HG03108 (cell line): ENCODE data around the gene UBE2H.
"Not testable (repeated sequence)": the region's sequence is repeated elsewhere in the genome, so short reads cannot be mapped to it uniquely, and the experiment has no call there.

ENCODE experiments used
- ATAC-seq: cut with Tn5 transposase; IDR thresholded peaks from one replicate; pipeline ENCODE4 v1.9.1; 2021; ENCODE audit warnings: moderate library complexity; ENCODE audit not compliant: unreplicated experiment

Gene UBE2H

DNA sequence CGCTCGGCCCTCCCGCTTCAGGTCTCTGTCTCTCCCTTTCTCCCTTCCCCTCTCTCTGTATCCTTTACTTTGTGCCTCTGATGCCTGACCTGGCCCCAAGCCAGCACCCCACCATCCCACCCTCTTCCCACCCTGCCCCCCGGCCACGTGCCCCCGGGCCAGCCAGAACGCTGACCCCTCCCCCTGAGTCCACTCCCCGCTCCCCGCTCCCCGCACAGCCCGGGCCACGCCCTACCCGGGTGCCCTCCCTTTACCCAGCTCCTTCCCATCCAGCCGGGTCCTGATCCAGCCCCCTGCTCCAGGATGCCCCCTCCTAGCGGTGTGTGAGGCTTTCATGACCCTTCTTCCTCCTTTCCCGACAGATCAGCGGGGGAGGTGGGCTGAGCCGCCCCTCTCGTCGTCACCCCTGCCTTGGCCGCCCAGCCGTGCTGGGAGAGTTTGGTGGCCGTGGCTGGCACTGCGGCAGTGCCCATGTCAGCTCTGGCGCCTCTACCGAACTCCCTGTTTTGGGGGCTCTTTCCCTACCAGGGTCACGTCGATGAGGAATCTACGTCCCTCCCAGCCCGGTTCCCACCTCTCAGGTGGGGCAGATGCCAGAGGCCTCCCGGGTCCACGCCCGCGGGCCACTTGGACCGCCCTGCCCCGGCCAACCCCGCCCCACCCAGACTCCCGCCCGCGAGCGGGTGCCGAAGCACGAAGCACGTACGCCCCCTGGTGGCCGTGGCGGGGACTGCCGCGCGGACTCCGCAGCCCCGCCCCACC is 127.4 kb downstream of the UBE2H start:
- peak; percentile 47 for ATAC-seq

DNA sequence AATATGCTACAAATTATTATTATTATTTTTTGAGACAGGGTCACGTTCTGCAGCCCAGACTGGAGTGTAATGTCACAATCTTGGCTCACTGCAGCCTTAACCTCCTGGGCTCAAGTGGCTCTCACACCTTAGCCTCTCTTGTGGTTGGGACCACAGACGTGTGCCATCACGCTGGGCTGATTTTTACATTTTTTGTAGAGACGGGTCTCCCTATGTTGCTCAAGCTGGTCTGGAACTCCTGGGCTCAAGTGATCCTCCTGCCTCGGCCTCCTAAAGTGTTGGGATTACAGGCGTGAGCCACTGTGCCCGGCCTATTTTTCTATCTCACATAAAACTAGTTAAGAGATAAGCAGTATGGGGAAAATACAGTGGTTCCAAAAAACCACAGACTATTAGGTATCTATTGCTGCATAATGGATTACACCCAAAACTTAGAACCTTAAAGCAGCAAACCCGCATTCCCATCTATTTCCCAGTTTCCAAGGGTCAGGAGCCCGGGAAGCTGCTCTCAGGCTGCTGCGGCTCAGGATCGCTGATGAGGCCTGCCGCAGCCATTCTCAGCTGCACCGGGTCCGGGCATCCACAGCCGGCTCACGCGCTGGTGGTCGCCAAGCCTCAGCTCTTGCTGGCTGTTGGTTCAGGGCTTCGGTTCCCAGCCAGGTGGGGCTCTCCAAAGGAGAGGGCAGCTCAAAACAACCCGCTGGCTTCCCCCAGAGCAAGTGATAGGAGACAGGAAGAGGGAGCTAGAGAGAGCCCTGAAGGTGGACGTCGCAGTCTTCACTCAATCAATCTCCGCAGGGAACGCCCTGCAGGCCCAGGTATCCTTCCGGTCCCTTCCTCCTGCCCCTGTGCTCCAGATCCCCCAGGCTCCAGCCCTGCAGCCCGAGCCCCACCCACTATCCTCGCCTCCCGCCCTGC is 128.2 kb downstream of the UBE2H start:
- ATAC-seq: peak; percentile 32

DNA sequence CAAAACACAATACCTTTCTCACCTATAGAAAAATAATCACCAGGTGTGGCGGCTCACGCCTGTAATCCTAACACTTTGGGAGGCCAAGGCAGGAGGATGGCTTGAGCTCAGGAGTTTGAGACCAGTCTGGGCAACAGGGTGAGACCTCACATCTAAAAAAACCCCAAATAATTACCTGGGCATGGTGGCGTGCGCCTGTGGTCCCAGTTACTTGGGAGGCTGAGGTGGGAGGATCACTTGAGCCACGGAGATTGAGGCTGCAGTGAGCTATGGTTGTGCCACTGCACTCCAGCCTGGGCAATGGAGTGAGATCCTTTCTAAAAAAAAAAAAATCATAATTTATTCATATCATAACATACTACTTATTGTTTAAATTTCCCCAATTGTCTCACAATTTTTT is 129.6 kb downstream of the UBE2H start:
- ATAC-seq: not testable (repeated sequence)

DNA sequence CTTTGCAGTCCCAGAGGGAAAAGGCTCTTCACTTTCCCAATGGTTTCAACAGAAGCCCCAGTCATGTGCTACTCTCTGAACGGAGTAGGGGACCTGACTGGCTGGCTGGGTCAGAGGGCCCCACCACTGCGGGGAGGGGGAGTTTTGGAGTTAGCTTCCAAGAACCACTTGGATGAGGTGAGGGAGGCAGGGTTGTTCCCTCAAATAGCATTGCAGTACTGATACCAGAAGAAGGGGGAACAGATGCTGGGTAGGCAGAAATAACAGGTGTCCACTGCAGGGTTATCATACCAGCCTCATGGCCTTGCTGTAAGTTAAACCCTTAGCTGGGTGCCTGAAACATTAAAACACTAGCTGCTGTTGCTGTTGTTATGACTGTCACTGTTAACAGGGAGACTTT is 131.3 kb downstream of the UBE2H start:
- no peak for ATAC-seq

DNA sequence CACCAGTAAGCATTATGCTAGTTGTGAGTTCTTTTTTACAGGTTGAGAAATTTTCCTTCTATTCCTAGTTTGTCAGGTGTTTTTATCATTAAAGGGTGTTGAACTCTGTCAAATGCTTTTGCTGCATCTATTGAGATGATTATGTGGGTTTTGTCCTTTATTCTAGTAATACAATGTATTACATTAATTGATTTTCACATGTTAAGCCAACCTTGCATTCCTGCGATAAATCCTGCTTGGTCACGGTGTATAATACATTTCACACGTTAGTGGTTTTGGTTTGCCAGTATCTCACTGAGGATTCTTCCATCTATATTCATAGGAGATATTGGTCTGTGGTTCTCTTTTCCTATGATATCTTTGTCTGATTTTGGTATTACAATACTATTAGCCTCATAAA is 136.0 kb downstream of the UBE2H start:
- ATAC-seq: no peak

DNA sequence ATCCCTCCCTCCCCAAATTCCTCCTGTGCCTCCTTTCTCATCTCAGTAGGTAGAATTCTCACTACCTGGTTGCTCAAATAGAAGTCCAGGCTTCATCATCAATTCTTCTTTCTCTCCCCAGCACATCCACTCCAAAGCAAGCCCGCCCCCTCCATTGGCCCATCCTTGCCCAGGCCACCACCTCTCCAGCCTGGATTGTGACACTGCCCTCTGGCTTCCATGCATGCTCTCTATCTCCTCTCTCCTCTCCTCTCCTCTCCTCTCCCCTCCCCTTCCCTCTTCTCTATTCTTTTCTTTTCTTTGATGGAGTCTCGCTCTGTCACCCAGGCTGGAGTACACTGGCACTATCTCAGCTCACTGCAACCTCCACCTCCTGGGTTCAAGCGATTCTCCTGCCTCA is 144.9 kb downstream of the UBE2H start:
- ATAC-seq: no peak

DNA sequence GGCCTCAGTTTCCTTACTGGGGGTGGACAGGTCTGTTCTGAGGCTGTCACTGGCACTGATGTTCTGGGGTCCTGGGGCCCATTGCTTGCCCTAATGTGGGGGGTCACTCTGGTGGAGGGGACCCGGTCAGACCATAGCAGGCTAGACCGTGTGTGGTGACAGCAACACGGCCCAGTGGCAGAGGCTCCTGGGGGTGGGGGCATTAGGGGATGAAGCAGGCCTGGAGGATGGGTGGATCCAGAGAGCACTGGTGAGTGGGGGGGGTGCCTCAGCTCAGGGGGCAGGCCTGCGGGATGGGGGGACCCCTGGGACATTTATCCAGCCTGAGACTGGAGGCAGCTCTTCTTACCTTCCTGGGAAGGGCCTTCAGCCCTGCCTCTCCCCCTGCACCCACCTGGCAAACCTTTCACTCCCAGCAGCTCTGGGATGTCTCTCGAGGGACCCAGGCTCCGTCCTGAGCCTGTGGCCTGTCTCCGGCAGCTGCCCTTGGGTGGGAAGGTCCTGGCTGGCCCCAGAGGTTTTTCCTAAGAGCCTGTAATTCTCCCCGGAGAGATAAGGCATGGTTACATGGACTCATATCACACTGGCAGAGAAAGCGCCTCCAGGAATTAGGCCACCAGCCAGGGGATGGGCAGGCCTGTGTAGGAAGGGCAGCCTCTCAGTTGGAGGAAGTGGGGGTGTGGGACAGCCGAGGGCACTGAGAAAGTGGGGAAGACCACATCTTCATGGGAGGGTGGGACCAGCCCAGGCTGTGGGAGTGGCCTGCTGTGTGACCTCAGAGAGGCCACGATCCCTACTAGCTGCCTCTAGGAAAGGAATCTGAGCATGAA is 147.7 kb downstream of the UBE2H start:
- ATAC-seq: no peak

DNA sequence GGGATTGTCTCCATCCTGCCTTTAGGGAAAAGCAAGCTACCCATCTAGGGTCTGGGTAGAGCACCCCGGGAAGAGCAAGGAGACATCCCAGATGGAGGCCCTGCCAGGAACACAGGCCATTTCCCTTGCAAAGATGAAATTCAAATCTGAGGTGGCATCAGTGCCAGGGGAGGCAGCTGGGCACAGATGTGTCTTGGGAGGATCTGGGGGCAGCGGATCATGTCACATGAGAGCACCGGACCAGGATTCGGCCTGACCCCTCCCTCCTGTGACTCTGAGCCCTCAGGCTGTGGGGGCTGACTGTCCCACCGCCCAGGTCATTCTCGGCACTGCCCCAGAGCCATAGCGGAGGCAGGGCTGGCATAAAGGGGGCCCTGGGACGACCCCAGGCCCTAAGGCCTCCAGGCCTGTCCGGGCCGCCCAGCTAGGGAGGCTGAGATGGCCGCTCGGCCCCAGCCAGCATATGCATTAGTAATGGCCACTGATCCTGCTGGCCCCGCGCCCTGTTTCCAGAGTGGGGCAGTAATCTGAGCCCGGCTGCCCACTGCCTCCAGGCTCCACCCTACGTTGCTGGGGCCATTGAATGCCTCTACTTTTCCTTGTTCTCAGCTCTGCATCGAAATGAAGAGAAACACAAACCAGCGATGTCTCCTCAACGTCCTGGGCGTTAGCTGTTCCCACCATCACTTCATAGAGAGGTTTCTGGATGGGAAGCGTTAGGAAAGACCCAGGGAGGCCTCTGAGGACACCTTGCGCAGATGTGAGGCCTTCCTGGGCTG is 148.5 kb downstream of the UBE2H start:
- no peak for ATAC-seq

DNA sequence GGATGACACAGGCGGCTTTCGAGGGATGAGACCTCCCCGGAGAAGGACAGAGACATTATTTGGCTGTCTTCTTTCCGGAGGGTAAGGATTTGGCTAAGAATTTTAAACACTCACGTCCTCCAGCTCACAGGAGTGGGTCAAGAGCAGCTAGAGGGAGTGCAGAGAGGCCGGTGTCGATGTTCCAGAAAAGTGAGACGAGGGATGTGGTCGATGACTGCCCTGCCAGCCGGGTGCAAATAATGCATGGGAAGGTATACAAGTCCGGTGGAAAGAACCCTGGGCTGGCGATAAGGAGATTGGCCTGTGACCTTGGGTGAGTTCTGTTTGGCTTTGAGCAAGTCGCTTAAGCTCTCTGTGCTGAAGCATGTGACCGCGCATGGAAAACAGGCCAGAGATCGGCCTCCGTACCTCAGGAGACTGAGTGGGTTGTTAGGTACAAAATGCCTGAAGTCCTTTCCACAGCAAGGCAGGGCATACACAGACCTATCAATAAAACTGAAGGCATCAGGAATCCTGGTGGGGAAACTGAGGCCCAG is 149.1 kb downstream of the UBE2H start:
- no peak for ATAC-seq

DNA sequence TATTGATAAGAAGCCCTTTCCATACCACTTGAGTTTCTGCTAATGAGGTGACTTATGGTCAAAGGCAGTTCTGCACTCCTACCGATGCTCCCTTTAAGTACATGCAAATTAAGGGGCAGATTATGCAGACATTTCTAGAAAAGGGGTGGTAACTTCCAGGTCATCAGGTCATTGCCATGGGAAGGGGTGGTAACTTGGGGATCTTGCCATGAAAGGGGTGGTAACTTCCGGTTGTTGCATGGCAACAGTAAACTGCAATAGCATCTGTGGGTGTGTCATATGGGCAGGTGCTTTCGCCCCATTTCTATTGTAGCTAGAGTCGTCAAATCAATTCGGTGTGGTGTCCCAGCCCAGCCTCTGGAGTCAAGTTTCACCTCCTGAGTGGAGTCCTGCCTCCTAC is 150.9 kb downstream of the UBE2H start:
- ATAC-seq: no peak

DNA sequence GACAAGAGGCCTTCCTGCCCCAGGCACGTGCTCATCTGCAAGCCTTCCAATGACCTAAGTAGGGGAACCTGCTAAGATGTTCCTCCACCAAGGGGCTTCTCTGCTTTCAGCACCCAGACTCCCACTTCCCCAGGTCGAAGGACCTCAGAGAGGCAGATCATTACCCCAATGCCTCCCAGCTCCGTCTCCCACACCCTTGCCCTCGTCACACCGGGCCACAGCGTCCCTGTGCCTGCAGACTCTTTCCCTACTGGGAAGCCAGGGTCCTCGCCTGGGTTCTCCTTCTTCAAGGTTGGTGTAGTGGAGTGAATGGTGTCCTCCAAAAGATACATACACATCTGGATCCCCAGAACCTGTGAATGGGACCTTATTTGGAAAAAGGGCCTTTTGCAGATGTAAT is 151.9 kb downstream of the UBE2H start:
- ATAC-seq: no peak

DNA sequence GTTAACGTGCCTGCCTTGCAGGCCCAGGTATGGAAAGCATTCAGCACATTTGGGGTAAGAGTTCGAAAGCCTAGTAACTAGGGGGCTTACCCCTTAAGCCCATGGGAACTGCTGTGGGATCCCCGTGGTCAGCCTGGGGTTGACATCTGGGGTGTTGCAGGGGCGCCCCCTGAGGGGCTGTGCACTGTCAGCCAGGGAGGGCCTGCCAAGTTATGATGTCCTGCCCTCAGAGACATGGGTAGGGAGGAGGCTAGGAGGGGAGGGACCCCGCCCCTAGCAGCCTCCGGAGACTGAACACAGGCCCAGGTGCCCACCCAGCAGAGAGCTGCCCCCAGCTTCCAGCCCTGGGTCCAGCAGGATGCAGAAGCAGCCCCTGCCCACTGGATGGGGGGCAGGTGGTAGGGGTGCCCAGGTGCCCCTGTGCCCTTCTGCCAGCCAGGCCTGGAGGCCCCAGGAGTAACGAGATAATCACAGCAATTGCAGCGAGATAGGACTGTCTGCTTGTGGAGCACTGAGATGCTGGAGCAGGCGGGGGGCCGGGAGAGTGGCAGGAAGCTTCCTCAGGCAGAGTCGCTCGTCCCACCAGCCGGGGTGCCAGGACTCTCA is 153.3 kb downstream of the UBE2H start:
- ATAC-seq: no peak

DNA sequence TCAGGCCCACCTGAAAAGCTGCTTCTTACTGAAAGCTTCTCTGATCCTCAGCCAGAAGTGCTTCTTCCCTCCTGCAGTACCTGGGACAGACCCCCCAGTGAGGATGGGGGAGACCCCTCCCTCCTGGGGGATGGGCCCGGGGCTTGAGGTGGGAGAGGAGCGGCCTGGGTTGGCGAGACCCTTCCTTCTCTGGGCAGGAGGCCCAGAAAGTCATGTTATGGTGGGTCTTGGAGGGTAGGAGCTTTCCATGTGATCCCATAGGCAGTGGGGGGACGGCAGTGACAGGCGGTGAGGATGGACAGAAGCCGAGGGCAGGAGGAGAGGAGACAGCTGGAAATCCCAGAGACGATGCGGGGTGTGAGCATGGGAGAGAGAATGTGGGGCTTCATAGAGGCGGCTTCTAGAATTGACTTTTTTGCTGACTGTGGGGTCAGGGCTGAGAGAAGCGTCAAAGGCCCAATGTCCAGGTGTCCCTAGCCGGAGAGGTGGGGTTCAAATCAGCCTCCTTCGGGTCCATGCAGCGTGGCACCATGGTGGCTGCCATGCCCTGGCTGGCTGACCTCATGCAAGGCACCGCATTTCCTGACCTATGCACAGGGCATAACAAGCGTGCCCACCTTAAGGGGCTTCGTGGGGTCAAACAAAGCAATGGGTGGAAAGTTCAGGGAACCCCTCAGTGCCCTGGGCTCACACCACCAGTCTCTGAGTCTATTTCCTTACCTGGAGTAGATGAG is 154.0 kb downstream of the UBE2H start:
- ATAC-seq: no peak

DNA sequence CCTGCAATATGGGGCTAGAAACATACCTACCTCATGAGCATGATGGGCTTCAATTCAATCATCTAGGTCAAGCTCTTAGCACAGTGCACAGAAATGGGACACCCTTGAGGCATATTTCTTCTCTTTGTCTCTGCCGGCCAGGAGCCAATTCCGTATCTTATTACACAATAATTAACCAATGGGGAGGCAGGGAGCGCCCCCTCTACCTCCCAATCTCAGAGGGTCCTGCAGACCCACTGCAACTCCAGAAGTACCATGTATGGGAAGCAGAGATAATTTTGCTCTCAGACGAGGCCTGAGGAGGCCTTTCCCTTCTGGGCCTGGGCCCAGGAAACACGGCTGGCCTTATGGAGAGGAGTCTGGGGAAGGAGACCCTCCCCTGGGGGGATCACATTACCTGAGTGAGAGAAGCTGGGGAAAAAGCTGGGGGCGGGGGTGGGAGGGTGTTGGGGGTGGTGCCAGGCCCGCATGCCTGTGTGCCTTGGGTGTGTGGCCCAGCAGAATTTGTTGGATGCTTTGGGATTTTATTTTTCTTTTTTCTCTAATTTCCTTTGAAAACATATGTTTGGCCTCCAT is 155.5 kb downstream of the UBE2H start:
- ATAC-seq: no peak

DNA sequence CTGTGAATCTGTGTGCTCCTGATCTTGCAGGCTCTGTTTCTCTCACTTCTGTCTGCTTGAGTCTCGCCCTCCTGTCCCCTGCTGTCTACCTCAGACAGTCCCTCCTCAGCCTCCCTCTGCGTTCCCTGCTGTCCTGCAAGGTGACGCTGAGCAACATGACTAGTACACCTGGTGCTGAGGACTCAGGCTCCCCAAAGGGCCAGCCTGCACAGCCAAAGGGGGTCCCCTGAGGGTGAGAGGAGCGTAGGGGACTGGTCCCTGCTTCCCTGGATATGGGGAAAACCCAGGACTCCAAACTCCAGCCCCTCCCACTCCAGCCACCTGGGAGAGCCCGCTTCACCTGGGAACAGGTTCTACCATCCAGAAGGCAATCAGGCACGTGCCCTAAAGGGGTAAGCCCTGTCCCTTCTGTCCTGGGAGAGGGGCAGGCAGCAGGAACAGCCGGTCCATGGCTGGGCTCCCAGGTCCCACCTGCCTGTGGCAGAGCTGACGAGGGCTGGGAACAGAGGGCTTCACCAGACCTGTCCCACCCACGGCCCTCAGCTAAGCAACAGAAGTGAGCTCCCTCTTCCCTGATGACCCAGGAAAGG is 156.5 kb downstream of the UBE2H start:
- no peak for ATAC-seq

DNA sequence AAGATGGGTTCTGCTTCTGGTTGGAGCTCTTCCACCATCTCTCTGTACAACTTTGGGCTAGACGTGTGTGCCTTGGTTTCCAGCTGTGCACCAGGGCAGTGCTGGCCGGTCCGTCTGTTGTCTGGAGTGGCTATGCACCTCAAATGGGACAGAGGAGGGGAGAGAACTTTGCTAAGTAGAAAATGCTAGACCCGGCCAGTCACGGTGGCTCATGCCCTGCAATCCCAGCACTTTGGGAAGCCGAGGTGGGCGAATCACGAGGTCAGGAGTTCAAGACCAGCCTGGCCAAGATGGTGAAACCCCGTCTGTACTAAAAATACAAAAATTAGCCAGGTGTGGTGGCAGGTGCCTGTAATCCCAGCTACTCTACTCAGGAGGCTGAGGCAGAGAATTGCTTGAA is 158.3 kb downstream of the UBE2H start:
- not testable (repeated sequence) for ATAC-seq

DNA sequence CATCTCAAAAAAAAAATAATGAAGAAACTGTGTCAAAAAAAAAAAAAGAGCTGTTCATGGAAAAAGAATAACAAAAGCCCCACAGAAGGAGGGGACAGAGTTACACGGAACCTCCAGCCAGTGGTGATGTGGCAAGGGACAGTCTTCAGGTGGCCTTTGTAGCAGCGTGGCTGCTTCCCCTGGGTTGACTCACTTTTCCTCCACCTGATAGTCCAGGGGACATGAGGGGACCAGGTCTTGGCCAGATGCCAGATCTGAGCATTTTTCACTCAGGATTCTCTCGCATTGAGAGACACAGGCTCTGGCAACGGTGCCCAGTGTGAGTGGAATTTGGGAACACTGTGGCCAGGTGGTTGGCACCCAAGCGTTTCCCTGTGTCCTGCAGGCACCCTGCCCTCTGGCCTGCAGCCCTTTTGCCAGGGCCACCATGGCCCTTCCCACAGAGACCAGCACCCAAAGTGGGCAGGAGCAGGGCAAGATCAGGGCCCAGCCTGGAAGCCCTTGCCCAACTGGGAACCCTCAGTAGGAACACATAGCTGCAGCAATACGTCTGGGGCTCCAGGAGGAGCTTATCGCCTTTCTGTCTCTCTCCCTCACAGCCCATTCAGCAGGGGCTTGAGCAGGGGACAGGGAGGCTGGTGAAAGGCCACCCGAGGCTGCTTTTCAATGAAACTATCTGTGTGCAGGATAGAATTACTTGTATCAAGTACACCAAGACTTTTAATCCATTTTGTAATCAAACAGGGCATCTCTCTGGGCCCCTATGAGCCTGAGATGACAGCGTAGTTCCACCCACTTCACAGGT is 159.1 kb downstream of the UBE2H start:
- ATAC-seq: no peak

DNA sequence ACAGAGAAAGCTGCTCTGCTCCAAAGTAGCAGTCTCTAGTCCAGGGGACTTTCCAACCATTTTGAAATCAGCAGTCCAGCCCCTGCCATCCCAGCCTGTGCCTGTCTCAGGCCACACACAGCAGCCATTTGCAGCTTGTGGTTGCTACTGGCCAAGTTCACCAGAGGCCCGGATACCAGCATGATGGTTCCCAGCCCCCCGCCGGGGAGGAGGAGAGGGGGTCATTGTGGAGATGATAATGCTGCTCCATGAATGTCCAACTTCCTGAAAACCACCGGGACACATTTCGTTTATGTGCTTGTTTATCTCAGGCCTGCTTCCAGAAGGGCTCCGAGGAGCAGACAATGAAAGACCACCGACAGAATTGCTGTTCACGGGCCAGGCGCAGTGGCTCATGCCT is 160.0 kb downstream of the UBE2H start:
- ATAC-seq: no peak
